Measurements from ENCODE around the gene MLPH.

- TF ChIP-seq POLR2A (IDR thresholded peaks at IDR 0.05; ENCODE audit: low read length) (no peak), GATA1 (IDR thresholded peaks at IDR 0.05; ENCODE audit: low read depth, low read length) (no peak)
Observed at GRCh38 chr2:237567276-237568029, 80.4 kb downstream of the MLPH start.

All from erythroblast (primary cell).